Renal pelvis (tissue), 12 donors: ENCODE measurements around the gene ASB4. TPM values are rescaled to one million over a fixed set of nuclear protein-coding genes. Genes with fewer than 3 reads are reported as not detected.
A peak's percentile ranks its signal among the peaks of the same experiment; 100 is the strongest.
"Not testable (repeated sequence)": the region's sequence is repeated elsewhere in the genome, so short reads cannot be mapped to it uniquely, and the experiment has no call there.

Experiments
- DNase-seq: peaks from one replicate; pipeline ENCODE4 v3.0.0-alpha.2; 2013
- long read RNA-seq, 16 experiments: transcript quantifications; one replicate each; lab custom pipeline, GENCODE V29; 2026
- polyA plus RNA-seq, 3 donors: library from polyadenylated mRNA; unstranded; fragments of 120-200 nt; gene quantifications; one replicate each; pipeline ENCODE4 v1.2.1, GENCODE V29; 2013; ENCODE audit not compliant: insufficient read length in 3 of 3

ASB4 gene, protein sequence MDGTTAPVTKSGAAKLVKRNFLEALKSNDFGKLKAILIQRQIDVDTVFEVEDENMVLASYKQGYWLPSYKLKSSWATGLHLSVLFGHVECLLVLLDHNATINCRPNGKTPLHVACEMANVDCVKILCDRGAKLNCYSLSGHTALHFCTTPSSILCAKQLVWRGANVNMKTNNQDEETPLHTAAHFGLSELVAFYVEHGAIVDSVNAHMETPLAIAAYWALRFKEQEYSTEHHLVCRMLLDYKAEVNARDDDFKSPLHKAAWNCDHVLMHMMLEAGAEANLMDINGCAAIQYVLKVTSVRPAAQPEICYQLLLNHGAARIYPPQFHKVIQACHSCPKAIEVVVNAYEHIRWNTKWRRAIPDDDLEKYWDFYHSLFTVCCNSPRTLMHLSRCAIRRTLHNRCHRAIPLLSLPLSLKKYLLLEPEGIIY
- under 1 TPM; 0.18 to 0.33 (median 0.26) TPM for polyA plus RNA-seq
- long read RNA-seq, donor 1 = 0 reads
- long read RNA-seq, donor 2 = 0 reads
- long read RNA-seq, donor 3 = 0 reads
- long read RNA-seq, donor 4 = 0 reads
- long read RNA-seq, donor 5 = 0 reads
- long read RNA-seq, donor 6 = 0 reads
- long read RNA-seq, donor 7 = 0 reads
- long read RNA-seq, donor 8 = 0 reads
- long read RNA-seq, donor 9 = 0 reads
- long read RNA-seq, donor 10 = 0 reads
- long read RNA-seq, donor 11 = 0 reads
- long read RNA-seq, donor 12 = 0 reads
- long read RNA-seq, donor 13 = 0 reads
- long read RNA-seq, donor 14 = 0 reads
- long read RNA-seq, donor 15, partial matches to known transcripts = 0 of 1 reads
- long read RNA-seq, donor 15, other reads (novel, unspliced or antisense) = 0 of 1 reads
- long read RNA-seq, donor 16 = 0 reads

DNA sequence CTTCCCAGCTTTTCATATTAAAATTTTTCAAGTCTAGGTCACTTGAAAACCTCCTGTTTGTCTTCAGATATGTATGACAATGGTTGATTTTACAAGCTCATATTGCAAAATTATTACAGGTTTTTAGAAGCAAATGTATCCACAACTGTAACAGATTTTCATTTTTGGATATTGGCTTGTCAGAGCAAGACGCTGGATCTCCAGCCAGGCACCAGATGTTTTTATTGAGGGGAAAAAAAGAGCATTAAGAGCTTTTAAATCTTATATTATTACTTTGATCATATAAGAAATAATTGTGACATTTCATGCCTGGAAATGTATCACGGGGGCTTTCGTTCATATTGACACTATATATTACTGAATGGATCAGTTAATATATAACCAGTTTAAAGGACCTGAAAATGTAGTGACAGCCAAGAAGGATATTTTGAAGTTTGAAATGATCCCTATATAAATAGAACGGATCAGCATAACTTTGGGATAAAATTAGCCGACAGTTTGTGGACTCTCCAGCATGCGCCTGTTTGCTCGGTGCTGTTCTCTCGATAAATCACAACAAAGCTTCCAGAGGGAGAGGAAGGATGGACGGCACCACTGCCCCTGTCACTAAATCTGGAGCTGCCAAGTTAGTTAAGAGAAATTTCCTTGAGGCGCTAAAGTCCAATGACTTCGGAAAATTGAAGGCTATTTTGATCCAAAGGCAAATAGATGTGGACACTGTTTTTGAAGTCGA is at the start of gene ASB4:
ASB4 (plus strand) TSS at position 553 of the 733 bp plus-strand sequence; CDS start at position 582, 29 bp downstream.
- DNase-seq = no peak

DNA sequence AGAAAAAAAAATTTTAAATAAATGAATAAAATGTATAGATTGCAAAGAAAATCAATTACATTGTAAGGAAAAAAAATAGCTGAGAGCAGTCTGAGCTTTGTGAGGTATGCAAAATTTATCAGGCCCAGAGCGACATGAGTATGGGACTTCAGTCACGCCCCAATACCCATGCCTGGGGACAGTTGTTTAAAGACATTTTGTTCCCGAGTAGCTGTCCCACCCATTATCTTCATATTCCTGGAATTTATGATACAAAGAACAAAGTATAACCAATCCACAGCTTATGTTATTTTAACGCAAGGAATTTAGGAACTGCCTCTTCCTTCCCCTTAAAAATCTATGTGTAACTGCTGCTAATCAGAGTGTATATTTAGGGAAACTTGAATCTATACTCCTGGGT is 49.3 kb upstream of the ASB4 start:
- DNase-seq = no peak

DNA sequence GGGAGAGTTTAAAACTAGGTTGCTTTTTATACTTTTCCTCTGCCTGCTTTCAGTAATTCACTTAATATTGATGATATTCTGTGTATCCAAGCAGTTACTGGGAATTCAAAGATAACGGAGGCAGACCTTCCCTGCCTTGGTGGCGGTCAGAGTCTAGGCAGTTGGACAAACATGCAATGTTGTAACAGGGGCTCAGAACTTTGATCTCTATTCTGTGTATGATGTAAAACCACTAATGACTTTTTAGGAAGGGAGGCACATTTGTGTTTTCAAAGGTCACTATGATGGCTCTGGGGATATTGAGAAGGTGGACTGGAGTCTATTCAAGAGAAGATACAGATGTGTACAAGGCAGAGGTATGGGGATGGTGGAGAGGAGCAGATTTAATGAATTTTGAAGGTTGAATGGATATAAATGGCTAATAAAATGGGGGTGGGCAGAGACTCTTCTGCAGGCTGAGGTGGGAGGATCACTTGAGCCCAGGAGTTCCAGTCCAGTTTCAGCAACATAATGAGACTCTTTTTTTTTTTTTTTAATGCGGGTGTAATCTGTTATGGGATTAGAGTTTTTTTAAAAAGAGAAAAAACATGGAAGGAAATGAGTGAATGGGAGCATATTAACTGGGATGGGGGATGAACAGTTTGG is 45.2 kb upstream of the ASB4 start:
- DNase-seq = no peak

DNA sequence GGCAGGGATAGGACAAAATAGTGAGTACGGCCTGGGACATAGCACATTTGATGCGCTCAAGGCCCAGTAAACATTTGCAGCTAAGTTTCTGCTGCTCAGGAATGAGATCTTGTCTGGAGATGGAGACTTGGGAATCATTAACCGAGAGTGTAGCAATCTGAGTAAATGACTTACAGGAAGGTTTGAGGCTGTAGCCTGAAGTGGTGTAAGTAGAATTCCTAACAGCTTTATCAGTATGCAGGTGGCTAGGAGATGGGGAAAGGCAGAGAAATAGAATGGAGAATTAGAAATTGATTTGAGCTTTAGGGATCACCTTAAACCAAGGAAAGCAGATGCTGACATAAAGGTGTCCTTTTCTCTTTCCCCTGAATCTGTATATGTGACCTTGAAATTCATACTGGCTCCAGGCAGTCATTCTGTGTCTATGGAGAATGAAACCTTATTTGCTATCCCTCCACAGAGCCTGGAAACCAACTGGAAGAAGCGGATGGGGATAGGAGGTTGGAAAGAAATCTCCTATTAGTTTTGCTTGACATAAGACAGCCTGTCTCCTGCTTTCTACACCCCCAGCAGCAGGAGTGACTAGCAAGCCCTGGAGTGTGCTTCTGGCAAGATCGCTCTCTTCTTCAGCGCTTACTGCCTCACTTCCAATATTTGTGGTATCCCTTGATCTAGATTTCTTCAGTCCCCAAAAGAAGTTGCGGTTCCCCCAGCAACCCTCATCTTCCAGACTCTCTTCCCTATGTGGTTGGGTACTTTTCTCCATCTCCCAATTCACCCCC is 44.5 kb upstream of the ASB4 start:
- DNase-seq = peak; percentile 78

DNA sequence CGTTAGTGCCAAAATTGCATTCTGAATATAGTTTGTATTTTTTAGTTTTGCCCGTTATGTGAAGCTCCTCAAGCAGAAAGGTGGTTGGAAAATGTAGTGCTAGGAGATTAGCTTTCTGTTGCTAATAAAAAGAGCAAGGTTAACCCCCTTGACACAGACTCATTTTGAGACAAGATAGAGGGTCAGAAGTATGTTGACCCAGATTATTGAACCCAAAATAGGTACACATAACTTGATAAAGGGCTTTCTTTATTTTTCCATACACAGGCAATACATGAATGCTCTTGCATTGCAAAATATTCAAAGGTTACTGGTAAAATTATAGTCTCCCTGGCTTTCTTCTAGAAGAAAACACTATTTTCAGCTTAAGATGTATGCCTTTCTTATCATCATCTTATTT is 40.9 kb upstream of the ASB4 start:
- DNase-seq = no peak

DNA sequence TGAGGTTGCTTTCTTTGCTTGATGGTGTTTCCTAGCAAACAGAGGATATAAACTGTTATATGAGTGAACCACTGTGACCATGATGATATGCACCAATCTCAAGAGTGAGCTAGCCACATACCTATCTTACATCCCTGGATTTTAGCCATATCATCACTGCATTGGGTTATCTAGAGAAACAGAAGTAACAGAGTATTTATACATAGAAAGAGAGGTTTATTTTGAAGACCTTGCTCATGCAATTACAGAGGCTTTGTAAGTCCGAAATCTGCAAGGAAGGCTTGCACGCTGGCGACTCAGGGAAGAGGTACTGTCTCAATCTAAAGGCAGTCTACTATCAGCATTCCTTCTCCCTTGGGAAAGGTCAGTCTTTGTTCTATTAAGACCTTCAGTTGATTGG is 39.1 kb upstream of the ASB4 start:
- DNase-seq = no peak

DNA sequence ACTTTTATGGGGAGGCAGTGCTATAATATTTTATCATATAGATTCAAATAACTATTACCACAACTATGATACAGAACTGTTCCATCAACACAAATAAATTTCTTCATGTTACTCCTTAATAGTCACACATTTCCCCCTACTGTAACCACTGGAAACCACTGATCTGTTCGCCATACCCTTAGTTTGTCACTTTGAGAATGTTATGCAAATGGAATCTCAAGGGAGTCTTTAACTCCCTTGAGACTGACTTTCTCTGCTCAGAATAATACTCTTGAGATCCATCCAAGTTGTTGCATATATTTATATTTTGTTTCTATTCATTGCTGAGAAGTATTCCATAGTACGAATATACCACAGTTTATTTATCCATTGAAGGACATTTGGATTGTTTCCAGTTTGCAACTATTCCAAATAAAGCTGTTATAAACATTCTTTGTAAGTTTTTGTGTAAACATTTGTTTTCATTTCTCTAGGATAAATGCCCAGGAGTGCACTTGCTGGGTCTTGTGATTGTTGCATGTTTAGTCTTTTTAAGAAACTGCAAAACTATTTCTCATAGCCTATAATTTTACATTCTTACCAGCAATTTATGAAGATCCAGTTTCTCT is 31.2 kb upstream of the ASB4 start:
- DNase-seq = no peak

DNA sequence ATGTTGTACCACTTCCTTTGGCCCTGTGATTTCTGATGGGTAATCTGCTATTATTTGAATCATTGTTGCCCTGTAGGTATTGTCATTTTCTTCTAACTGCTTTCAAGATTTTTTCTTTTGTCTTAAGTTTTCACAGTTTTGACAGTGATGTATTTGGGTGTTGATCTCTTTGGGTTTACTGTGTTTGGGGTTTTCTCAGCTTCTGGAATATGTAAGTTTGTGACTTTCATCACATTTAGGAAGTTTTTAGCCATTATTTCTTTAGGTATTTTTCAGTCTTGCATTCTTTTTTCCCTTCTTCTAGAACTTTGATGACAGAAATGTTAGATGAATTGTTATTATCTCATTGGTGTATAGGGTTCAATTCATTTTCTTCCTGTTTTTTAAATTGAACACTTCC is 27.8 kb upstream of the ASB4 start:
- DNase-seq = no peak

DNA sequence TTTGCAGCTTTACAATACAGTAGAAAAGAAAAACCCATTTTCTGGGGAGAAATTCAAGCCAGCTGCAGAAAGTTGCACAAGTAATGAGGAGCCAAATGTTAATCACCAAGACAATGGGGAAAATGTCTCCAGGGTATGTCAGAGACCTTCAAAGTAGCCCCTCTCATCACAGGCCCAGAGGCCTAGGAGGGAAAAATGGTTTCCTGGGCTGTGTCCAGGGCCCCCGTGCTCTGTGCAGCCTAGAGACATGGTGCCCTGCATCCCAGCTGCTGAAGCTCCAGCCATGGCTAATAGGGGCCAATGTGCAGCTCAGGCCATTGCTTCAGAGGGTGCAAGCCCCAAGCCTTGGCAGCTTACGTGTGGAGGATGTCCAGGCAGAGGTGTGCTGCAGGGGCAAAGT is 25.1 kb upstream of the ASB4 start:
- DNase-seq = not testable (repeated sequence)

DNA sequence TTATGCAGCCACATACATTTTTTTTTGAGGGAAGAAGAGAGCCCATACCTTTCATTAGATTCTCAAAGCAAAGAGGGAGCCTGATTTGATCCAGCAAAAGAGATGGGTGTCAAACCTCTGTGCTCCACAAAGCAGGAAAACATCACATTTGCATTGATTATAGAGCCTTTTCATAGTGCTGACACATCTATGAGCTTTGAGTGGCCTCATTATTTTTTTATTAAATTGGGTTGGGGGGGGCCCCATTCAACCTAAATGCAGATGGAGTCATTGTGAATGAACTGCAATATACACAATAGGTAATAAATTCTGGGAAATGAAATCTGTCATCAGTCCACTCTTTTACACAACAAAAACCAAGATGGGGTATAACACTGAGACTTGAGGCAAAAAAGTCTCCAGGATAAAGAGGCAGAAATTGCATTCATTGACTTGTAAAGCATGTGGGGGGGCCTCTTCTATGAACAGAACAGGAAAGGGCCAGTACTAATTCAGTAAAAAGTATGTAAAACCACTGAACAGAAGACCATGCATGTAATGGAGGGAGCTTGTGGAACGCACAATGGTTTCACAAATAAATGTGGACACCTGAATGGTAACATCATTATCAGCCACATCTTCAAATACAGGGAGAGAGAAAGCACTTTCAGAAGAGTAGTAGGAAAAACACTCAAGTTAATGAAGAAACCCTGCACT is 17.7 kb upstream of the ASB4 start:
- no peak for DNase-seq

DNA sequence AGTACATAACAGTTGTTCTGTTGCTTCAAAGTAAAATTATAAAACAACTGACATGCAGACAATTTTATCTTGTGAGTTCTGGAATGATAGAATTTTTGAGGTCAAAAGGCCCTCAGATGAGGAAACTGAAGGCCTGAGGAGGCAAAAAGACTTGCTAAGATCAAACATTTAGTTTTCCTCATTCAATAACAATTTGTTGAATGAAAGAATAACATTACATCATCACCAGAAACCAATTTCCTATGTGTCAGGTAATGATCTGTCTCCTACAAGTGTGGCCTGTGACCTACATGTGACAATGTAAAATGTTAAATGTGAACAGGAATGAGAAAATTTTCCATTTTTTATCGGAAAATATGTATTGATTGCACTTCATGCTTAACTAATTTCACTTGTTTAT is 16.6 kb upstream of the ASB4 start:
- DNase-seq = no peak

DNA sequence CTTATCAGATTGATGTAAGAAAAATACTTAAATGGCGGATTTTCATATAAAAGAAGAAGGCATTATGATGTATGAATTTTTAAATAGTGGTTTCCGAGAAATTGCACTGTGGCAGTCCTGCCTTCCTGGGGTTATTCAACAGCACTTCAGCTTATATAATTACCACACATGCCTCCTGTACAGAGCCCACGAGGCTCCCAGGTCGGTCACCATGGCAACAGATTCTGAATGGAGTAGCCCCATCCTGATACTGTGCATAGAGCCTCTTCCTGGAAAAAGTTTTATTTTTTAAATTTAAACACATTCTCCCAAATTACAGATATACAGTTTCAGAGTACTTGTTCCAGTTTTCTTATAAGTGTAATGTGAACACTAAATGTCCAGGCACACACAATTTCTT is 15.9 kb upstream of the ASB4 start:
- DNase-seq = no peak

DNA sequence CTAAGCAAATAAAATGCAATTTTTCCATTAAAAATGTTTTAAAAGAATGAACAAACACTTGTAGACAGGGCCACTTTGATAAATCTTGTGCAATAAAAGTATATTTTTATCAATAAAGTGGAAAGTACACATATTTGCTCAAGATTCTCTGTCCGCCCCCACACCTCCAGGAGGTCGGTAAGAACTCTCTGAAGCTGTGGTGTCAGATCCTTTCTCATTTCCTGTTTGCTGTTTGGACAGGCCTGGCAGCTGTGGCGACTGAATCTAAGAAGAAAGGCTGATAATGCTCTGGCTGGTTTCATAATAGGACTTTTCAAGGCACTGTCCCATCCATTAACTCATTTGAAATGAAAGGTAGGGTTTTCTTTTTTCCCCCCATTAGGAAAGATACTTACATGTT is 15.3 kb upstream of the ASB4 start:
- DNase-seq = no peak

DNA sequence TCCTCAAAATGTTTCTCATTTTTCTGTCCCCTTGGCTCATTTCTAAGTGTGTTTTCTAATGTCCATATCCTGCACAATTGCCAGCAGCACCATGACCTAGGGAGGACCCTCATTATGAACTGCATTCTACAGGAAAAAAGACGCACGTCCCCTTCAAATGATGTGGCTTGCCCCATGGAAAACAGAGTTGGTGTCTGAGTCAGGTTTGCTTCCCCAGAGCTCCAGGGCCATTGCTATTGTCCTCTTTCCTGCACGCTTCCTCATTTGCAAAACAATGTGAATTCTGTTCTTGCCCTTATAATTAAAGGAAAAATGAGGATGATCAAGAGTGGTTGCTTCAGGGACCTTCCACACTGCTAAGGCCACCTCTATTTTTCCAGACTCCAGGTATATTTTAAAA is 14.7 kb upstream of the ASB4 start:
- no peak for DNase-seq

DNA sequence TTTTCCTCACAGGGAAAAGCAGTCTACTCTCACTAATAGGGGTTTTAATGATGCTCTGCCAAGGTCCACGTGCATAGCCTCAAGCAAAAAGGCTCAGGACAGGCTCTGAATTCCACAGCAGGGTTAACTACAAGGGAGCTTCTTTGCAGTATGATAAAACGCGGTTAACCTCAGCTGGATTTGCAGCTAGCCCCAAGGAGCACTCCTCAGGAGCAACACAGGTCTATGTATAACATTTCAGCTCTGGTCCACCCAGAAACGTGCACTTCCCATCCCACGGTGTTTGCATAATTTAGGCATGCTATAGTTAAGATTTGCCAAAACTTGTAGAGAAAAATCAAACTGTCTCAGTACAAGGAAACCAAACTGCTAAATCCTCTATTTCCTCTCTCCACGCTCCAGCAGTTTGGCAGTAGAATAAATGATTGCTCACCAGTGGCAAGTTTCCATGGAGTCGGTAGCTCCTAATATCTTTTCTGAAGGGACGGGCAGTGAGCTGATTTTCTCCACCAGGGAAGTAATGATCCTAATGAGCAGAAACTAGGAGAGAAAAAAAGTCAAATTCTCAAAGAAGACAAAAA is 13.1 kb upstream of the ASB4 start:
- no peak for DNase-seq

DNA sequence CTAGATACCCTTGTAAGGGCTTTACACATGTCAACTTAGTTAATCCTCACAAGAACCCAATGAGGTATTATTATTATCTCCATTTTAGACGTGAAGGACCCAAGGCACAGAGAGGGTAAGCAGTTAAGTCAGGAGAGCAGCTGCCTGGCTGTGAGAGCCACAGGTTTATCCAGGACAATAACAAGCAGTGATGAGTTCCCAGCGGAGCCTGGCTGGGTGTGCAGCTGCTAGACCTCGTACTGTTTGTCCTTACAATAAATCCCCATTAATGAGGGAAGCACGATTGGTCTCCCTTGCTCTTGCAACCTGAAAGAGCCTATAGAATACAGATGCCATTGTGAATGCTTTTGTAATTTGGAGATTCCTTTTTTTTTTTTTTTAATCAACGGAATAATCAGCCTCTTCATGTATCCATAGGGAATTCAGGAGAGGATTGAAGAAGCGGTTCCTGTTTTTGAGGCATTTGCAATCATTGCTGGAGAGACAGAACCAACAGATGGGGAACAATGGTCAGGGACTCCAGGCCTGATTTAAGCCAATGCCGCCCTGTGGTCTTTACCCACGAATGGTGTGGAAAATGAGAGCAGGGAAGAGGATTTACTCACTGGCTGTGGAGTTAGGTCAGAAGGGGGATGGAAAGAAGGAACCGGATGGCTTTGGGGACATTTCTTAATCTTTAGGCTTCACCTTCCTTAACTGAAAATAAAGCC is 12.3 kb upstream of the ASB4 start:
- DNase-seq = no peak

DNA sequence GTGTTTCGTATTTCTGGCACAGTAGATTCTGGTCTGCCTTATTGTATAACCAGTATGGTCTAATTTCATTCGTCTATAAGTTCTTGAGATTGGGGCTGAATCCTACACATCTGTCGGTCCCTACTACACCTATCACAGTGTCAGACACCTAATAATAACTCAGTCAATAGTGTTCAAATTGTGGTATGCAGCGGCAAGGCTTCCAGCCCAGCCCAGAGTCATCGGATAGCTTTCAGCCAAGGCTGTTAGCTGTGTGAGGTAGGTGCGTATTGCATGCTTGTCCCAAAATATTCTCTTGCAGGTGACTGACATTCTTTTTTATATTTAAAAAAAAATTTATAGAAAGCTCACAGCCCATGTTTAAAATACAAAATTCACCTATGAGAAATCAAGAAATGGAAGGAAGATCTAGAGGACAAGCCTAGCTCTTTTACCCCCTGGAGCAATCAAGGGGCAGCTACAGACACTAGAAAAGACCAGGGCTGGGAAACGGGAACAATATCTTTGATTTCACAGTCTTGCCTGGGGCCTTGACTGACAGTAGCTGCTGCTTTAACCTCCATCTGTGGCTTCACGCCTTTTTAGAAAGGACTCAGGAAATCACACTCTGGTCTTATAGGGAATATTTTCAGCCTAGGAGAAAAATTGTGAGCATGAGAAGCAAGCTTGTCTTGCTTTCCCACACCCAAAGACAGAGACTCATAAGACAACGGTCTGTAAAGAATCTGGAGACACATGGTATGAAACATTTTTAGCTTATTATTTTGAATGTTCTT is 9.5 kb upstream of the ASB4 start:
- DNase-seq = no peak

DNA sequence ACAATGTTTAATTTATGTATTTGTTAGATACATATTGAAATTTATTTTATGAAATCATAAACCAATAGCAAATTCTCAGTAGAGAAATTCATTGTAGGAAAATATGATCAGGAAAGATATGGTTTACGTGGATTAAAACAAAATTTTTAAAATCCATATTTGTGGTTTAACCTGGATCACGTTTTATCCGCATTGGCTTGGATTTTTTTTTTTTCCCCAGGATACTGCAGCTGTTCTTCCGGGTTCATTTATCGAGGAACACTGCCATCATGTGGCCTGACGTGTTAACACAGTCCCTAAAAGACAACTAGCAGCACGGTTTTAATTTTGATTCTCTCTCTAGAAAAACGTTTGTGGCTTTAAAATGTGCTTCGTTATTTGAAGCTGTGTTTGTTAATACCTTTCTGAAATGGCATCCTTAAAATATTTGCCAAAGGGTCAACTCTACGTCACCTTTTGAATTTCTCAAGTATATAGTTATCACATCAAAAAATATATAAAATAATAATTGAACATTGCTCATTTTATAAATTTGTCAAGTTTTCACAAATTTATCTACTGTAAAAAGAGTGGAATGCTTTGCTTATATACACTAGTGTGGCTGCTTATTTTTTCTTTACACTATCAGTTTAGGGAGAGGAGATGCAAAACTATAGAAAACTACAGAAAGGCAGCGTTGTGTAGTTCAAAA is 8.7 kb upstream of the ASB4 start:
- DNase-seq = peak; percentile 80
